GM18951 (cell line): ENCODE results near the gene EMSY.

Experiments used
- POLR2A ChIP-seq: IDR thresholded peaks from 4 replicates; pipeline ENCODE4 v1.6.1; 2011; ENCODE audit warnings: mild to moderate bottlenecking; ENCODE audit not compliant: insufficient read length, insufficient read depth; ENCODE audit errors: extremely low read depth
- in situ Hi-C: fragments of 300-500 bp; cut with MboI; formaldehyde crosslinking; loops from one replicate; pipeline ENCODE4 v1.12.0; 2022; ENCODE audit warnings: low sequenced_read_pairs, mixed read lengths, inconsistent platforms; ENCODE audit not compliant: unreplicated experiment

The EMSY gene

GRCh38 chr11:76515494-76515893, 70.7 kb downstream of the EMSY start:
- no peak for TF ChIP-seq POLR2A
- in situ Hi-C loops, result no loop called here

DNA sequence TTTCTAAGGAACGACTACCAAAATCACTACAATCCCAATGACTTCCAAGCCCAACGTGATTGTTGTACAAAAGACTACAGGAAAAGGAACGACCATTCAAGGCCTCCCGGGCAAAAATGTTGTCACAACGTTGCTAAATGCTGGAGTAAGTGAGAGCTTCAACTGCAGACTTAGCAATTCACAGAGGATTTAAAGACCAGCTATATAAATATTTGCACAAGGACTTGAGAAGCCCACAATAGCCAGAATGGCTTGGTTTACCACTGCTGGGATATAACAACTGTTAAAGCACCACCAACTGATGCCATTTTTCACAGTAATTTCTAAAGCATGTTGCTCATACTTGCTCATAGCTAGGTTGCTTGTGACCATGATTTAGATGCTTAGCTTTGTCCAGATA, 78.3 kb downstream of the EMSY start:
- in situ Hi-C loops, result no loop called here
- TF ChIP-seq POLR2A, result no peak

DNA sequence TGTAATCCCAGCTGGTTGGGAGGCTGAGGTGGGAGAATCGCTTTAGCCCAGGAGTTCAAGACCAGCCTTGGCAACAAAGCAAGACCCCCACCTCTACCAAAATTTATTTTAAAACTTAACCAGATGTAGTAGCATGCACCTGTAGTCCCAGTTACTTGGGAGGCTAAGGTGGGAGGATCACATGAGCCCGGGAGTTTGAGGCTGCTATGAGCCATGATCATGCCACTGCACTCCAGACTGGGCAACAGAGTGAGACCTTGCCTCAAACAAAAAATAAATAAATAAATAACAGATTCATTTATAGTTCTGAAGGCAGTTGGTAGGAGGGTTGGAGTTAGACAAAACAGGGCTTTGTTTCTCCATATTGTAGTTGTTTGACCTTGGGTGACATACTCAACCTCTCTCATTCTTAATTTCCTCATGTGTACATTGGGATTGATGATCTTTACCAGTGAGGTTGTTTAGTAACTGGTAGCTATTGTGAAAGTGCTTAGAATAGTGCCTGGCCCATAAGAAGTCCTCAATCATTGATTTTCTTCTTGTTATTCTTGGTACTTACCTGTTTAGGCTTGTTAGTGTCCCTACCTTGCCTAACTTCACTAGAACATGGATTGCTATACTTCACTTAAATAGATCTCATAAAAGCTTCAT, 79.1 kb downstream of the EMSY start:
- in situ Hi-C loops, result no loop called here
- no peak for TF ChIP-seq POLR2A

GRCh38 chr11:76524461-76524860, 79.6 kb downstream of the EMSY start:
- in situ Hi-C loops, result no loop called here
- no peak for TF ChIP-seq POLR2A

GRCh38 chr11:76524919-76525318, 80.1 kb downstream of the EMSY start:
- in situ Hi-C loops, result no loop called here
- TF ChIP-seq POLR2A, result no peak

DNA sequence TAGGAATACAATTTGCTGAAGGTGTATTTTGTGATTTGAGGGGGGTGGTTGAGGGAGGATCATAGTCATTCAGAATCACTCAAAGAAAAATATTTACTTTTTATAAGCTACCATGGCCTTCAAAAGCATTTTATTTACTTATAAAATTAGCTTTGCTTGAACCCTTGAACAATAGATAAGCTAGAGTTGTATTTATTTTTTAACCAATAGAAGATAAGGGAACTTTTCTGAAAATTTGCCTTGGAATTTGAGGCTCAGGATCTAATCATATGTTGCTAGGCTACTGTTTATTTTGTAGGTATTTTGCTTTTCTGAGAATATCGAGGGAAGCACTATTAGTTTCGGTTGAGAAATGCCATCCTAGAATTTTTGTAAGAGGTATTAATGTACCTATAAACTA, 82.1 kb downstream of the EMSY start:
- in situ Hi-C loops, result no loop called here
- TF ChIP-seq POLR2A, result no peak

DNA sequence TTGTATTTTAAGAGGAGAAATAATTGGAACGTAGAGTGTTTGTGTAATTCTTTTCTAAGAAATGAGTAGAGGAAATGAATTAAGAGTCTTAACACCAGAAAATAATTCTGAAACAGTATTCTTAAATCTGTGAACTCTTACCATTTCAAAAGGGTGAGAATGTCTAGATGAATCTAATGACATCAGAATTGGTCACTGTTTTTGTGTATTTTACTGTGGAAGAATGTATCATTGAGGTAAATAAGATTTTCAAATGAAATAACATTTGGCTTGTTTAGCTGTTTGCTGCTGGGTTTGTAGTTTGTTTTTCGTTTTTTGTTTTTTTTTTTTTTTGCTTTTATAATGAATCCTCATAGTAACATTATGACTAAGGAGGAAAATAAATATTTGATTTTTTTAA, 97.6 kb downstream of the EMSY start:
- no peak for TF ChIP-seq POLR2A
- in situ Hi-C loops, result no loop called here

DNA sequence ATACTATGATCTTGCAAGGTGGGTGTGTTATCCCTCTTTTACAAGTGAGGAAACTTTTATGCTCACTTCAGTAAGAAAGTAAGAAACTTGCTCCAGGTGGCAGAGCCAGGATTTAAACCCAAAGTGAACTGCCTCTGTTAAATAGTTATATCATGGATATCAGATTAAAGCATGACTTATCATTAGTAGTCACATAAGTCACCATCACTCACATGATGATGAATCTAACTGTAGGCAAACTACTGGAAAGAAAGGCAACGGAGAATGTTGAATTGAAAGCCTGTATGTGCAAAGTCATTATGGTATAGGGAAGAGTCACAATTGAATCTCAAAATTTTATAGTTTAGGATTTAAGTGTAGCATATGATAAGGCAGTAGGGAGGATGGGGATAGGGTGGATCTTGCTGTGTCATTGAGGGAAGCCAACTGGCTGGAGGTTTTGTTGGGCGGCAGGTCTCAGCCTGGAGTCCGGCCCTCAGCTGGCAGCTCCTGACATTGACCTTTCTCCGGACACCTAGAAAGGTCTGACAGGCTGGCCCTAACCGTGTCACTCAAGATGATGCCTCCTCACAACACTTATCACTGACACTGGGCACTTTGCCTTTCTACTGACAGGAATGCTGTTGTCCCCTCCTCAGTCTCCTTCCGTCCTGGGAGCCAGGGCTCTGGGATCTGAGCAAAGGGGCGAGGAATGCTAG, 98.3 kb downstream of the EMSY start:
- TF ChIP-seq POLR2A, result no peak
- in situ Hi-C loops, result no loop called here

DNA sequence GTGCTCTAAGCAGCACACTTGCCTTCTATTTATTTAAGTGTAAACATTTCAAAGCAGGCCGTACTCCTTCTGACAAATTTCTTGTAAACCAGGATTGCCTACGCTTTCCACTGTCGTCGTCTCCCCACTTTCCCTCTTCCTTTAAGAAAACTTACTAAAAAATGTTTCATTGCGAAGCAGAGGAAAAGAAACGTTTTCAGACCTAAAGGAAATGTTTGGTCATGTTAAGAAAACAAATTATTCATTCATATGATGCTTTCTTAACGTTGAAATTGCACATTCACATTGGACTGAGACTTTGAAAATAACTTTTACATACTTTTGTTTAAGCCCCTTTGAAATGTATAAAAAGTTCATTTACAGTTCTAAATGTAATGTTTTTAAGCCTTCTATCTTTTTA, 106.0 kb downstream of the EMSY start:
- in situ Hi-C loops, result no loop called here
- TF ChIP-seq POLR2A, result no peak

DNA sequence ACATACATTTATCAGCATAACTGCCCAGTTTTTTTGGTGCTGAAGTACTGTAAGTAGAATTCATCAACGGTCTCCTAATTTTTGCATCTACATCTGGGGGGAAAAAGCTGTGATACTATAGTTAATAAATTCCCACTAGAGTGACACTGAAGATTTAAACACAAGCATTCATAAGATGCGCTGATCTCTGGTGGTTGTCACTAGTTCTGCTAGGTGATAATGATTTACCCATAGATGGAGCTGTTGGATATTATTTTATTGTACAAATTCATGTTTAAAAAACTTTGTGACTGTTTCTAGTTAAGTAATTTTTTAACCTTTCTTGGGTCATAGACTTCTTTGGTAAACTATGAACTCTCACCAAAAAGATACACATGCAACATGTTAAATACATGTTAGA, 106.6 kb downstream of the EMSY start:
- in situ Hi-C loops, result no loop called here
- no peak for TF ChIP-seq POLR2A

GRCh38 chr11:76552987-76553386, 108.2 kb downstream of the EMSY start:
- TF ChIP-seq POLR2A, result no peak
- in situ Hi-C loops, result no loop called here

GRCh38 chr11:76553554-76554476, 109.0 kb downstream of the EMSY start:
- TF ChIP-seq POLR2A, result no peak
- in situ Hi-C loops, result no loop called here

- no peak for TF ChIP-seq POLR2A
- in situ Hi-C loops, result no loop called here
Observed at GRCh38 chr11:76554767-76555166, 109.9 kb downstream of the EMSY start.
